ENCODE data around the gene ANKRD12.
"Not testable (repeated sequence)": the region's sequence is repeated elsewhere in the genome, so short reads cannot be mapped to it uniquely, and the experiment has no call there.

Gene ANKRD12

GRCh38 chr18:9146224-9146623, 9.6 kb downstream of the ANKRD12 start:
- no peak for DNase-seq (ENCODE audit: low read depth)

- no peak for DNase-seq (ENCODE audit: low read depth)
These were observed 11.0 kb downstream of the ANKRD12 start for GRCh38 chr18:9147440-9148202.

GRCh38 chr18:9148203-9148552, 11.6 kb downstream of the ANKRD12 start:
- no peak for DNase-seq (ENCODE audit: low read depth)

- DNase-seq (ENCODE audit: low read depth) = no peak
These were observed 13.5 kb downstream of the ANKRD12 start for GRCh38 chr18:9150121-9150520.

- DNase-seq (ENCODE audit: low read depth) = no peak
These were observed 16.7 kb downstream of the ANKRD12 start for GRCh38 chr18:9153256-9153655.

GRCh38 chr18:9156604-9157249, 20.1 kb downstream of the ANKRD12 start:
- DNase-seq (ENCODE audit: low read depth) = no peak

GRCh38 chr18:9157806-9158205, 21.2 kb downstream of the ANKRD12 start:
- no peak for DNase-seq (ENCODE audit: low read depth)

- DNase-seq (ENCODE audit: low read depth) = no peak
These were observed 23.4 kb downstream of the ANKRD12 start for GRCh38 chr18:9160014-9160413.

- not testable (repeated sequence) for DNase-seq (ENCODE audit: low read depth)
These were observed 26.1 kb downstream of the ANKRD12 start for GRCh38 chr18:9162663-9163062.

GRCh38 chr18:9164149-9164548, 27.6 kb downstream of the ANKRD12 start:
- not testable (repeated sequence) for DNase-seq (ENCODE audit: low read depth)

- DNase-seq (ENCODE audit: low read depth) = not testable (repeated sequence)
These were observed 29.3 kb downstream of the ANKRD12 start for GRCh38 chr18:9165883-9166282.

GRCh38 chr18:9169515-9169914, 32.9 kb downstream of the ANKRD12 start:
- not testable (repeated sequence) for DNase-seq (ENCODE audit: low read depth)

- DNase-seq (ENCODE audit: low read depth) = not testable (repeated sequence)
These were observed 35.3 kb downstream of the ANKRD12 start for GRCh38 chr18:9171919-9172318.

- DNase-seq (ENCODE audit: low read depth) = no peak
These were observed 36.0 kb downstream of the ANKRD12 start for GRCh38 chr18:9172506-9173127.

GRCh38 chr18:9173770-9174233, 37.2 kb downstream of the ANKRD12 start:
- no peak for DNase-seq (ENCODE audit: low read depth)

GRCh38 chr18:9174302-9174701, 37.7 kb downstream of the ANKRD12 start:
- no peak for DNase-seq (ENCODE audit: low read depth)

GRCh38 chr18:9175115-9175514, 38.5 kb downstream of the ANKRD12 start:
- DNase-seq (ENCODE audit: low read depth) = no peak

- no peak for DNase-seq (ENCODE audit: low read depth)
These were observed 40.5 kb downstream of the ANKRD12 start for GRCh38 chr18:9177031-9177430.

- no peak for DNase-seq (ENCODE audit: low read depth)
These were observed 40.9 kb downstream of the ANKRD12 start for GRCh38 chr18:9177466-9177865.

- no peak for DNase-seq (ENCODE audit: low read depth)
These were observed 42.0 kb downstream of the ANKRD12 start for GRCh38 chr18:9178557-9178956.

- no peak for DNase-seq (ENCODE audit: low read depth)
These were observed 44.7 kb downstream of the ANKRD12 start for GRCh38 chr18:9181275-9181674.

- DNase-seq (ENCODE audit: low read depth) = no peak
These were observed 46.3 kb downstream of the ANKRD12 start for GRCh38 chr18:9182852-9183399.

All from stimulated activated CD8-positive, alpha-beta memory T cell treated with anti-CD3 and anti-CD28 coated beads, Interleukin-15, amount 100 ng/mL, for 24 hours (primary cell).